ENCODE results near the gene EBLN2.

DNA sequence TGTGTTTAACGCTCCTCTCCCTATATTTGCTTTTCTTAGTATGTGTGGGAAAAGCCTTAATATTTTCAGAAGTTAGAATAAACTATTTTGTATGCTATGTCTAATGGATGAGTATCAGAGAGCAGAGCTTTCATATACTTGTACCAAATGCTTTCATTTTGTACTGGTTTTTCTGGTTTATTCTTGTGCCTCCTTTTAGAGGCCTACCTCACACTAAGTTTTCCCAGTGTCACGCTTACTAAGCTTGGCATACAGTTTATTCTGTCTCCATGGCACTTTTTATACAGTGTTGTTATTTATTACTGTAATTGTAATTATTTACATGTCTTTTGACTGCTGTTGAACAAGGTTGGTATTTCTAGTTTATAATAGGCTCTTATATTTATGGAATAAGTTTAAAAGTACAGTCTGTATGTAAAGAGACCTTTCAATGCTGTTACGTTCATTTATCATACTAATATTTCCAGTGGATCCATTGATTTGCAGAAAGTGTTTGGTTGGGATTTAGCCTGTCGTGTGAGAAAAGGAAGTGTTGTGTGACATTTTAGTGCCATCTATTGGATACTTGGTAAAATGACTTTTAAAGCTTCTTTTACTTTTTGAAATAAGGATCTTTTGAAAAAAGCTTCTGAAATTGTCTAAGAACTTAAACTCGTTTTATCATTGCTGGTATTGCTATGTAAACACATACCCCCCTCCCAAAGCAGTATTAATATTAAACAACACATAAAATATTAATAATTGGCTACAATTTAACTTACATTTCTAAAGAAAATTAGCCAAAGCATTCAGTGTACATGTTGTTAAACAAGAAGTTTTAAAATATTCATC is 5.2 kb upstream of the EBLN2 start:
- TF ChIP-seq EZH2phosphoT487 (IDR thresholded peaks at IDR 0.05; ENCODE audit: borderline replicate concordance): no peak
- TF ChIP-seq, protein P1, sequence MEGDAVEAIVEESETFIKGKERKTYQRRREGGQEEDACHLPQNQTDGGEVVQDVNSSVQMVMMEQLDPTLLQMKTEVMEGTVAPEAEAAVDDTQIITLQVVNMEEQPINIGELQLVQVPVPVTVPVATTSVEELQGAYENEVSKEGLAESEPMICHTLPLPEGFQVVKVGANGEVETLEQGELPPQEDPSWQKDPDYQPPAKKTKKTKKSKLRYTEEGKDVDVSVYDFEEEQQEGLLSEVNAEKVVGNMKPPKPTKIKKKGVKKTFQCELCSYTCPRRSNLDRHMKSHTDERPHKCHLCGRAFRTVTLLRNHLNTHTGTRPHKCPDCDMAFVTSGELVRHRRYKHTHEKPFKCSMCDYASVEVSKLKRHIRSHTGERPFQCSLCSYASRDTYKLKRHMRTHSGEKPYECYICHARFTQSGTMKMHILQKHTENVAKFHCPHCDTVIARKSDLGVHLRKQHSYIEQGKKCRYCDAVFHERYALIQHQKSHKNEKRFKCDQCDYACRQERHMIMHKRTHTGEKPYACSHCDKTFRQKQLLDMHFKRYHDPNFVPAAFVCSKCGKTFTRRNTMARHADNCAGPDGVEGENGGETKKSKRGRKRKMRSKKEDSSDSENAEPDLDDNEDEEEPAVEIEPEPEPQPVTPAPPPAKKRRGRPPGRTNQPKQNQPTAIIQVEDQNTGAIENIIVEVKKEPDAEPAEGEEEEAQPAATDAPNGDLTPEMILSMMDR (conservative IDR thresholded peaks at IDR 0.05; ENCODE audit: low read length): peak; percentile 71

All from Loucy (cell line).